GM12891 (cell line): ENCODE results near the gene HINT2.

ENCODE experiments used
- PAX5 ChIP-seq: IDR thresholded peaks from 2 replicates; pipeline ENCODE4 v1.6.1; 2011; ENCODE audit warnings: low read length, moderate library complexity, mild to moderate bottlenecking; ENCODE audit not compliant: insufficient read depth, severe bottlenecking
- POLR2A ChIP-seq: IDR thresholded peaks from 2 replicates; pipeline ENCODE4 v1.6.1; 2011; ENCODE audit warnings: low read depth, low read length, control low read depth
- POLR2AphosphoS5 ChIP-seq: IDR thresholded peaks from 2 replicates; pipeline ENCODE4 v1.6.1; 2011; ENCODE audit warnings: low read depth, low read length, control low read depth
- POU2F2 ChIP-seq: IDR thresholded peaks from 2 replicates; pipeline ENCODE4 v1.6.1; 2011; ENCODE audit warnings: low read depth, mild to moderate bottlenecking, control low read depth, low read length, moderate library complexity
- SPI1 ChIP-seq: IDR thresholded peaks from 2 replicates; pipeline ENCODE4 v1.6.1; 2011; ENCODE audit warnings: low read depth, low read length, control low read depth
- TAF1 ChIP-seq: IDR thresholded peaks from 2 replicates; pipeline ENCODE4 v1.6.1; 2011; ENCODE audit warnings: low read depth, low read length, control low read depth

DNA sequence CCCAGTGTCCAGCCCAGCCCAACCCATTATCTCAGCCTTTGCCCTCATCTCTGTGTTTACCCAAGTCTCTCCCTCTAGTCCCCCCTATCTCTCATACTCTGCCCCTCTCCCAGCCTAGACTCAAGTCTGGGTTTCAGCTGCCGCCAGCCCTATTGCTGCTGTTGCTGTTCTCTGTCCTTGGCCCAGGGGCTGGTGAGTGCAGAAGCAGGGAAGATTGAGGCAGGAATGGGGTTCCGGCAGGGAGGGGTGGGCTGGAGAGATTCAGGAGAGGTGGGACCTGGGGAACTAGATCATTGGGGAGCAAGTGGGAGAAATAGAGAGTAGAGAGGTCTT is 14.9 kb upstream of the HINT2 start:
- TF ChIP-seq POLR2A = no peak
- TF ChIP-seq POLR2AphosphoS5 = no peak
- no peak for TF ChIP-seq SPI1
- no peak for TF ChIP-seq TAF1
- no peak for TF ChIP-seq PAX5
- no peak for TF ChIP-seq POU2F2
